ENCODE data around the gene HES7.

Gene HES7

GRCh38 chr17:8156246-8156992 lies 32.5 kb upstream of the HES7 start:
- peak; percentile 98 to 100 (median 99) for DNase-seq
- intact Hi-C loops (cut with DNase I) = loop anchor here (1.0 to 5.0 kb wide), 2 partner anchors 18 to 34 kb away; partner anchors contain the start of gene HES7

- DNase-seq = peak in 2 of 10 donors; percentile 52 to 69
- intact Hi-C loops (cut with DNase I) = loop anchor here (1.0 to 5.0 kb wide), 2 partner anchors 18 to 34 kb away; partner anchors contain the start of gene HES7
These were observed 32.0 kb upstream of the HES7 start for GRCh38 chr17:8155996-8156245.

GRCh38 chr17:8155231-8155995 lies 31.5 kb upstream of the HES7 start:
- intact Hi-C loops (cut with DNase I) = loop anchor here (5.0 kb wide), 1 partner anchor 33 kb away; the partner anchor contains the start of gene HES7
- DNase-seq = peak in 2 of 10 donors; percentile 15 to 38

- DNase-seq = no peak
- intact Hi-C loops (cut with DNase I) = loop anchor here (5.0 kb wide), 1 partner anchor 32 kb away; the partner anchor contains the start of gene HES7
These were observed 30.8 kb upstream of the HES7 start for GRCh38 chr17:8154608-8155155.

GRCh38 chr17:8153957-8154607 lies 30.2 kb upstream of the HES7 start:
- intact Hi-C loops (cut with DNase I) = no loop called here
- DNase-seq = peak; percentile 95 to 99 (median 98)

GRCh38 chr17:8153525-8153956 lies 29.6 kb upstream of the HES7 start:
- peak; percentile 63 to 96 (median 66) for DNase-seq
- intact Hi-C loops (cut with DNase I) = no loop called here

GRCh38 chr17:8153031-8153451 lies 29.1 kb upstream of the HES7 start:
- peak in 1 of 10 donors; percentile 50 for DNase-seq
- intact Hi-C loops (cut with DNase I) = no loop called here

- intact Hi-C loops (cut with DNase I) = no loop called here
- peak; percentile 91 to 99 (median 97) for DNase-seq
These were observed 28.3 kb upstream of the HES7 start, which contains the start of gene PER1 for GRCh38 chr17:8152112-8152775. Gene PER1 (minus strand): TSS chr17:8152404. CDS start chr17:8150706, 1,698 bp downstream.

GRCh38 chr17:8151641-8152111 lies 27.8 kb upstream of the HES7 start:
- DNase-seq = peak in 9 of 10 donors; percentile 55 to 94 (median 77)
- intact Hi-C loops (cut with DNase I) = no loop called here

- intact Hi-C loops (cut with DNase I) = no loop called here
- DNase-seq = peak; percentile 75 to 98 (median 86)
These were observed 27.3 kb upstream of the HES7 start for GRCh38 chr17:8151120-8151640.

GRCh38 chr17:8150194-8151119 lies 26.6 kb upstream of the HES7 start:
- intact Hi-C loops (cut with DNase I) = no loop called here
- DNase-seq = peak in 2 of 10 donors; percentile 60 to 61

- peak in 2 of 10 donors; percentile 37 to 72 for DNase-seq
- intact Hi-C loops (cut with DNase I) = no loop called here
These were observed 25.7 kb upstream of the HES7 start for GRCh38 chr17:8149419-8150193.

GRCh38 chr17:8148560-8148959 lies 24.7 kb upstream of the HES7 start:
- intact Hi-C loops (cut with DNase I) = no loop called here
- peak in 2 of 10 donors; percentile 25 to 59 for DNase-seq

- peak in 2 of 10 donors; percentile 50 to 56 for DNase-seq
- intact Hi-C loops (cut with DNase I) = no loop called here
These were observed 24.0 kb upstream of the HES7 start for GRCh38 chr17:8147805-8148404.

GRCh38 chr17:8147141-8147804 lies 23.4 kb upstream of the HES7 start:
- intact Hi-C loops (cut with DNase I) = no loop called here
- peak in 2 of 10 donors; percentile 57 to 72 for DNase-seq

- peak in 2 of 10 donors; percentile 42 to 45 for DNase-seq
- intact Hi-C loops (cut with DNase I) = no loop called here
These were observed 22.7 kb upstream of the HES7 start for GRCh38 chr17:8146381-8147140.
